Caki2 (cell line): ENCODE measurements around the gene KLHL29. TPM values are rescaled to one million over a fixed set of nuclear protein-coding genes. Genes with fewer than 3 reads are reported as not detected.

Experiments used
- DNase-seq: peaks from one replicate; pipeline ENCODE4 v3.0.0-alpha.2; 2015; ENCODE audit warnings: low read depth
- in situ Hi-C: cut with HindIII; loops from 2 replicates; pipeline ENCODE4 v1.10.0; 2016; ENCODE audit warnings: low sequenced_read_pairs, low pct_unique_long_range_greater_than_20kb, mixed read lengths
- total RNA-seq: library from RNA; depleted of rRNA; stranded (reverse); fragments of >200 nt; shearing (Covaris generic); gene quantifications from 2 replicates; pipeline ENCODE4 v1.2.3, GENCODE V29; 2014; ENCODE audit warnings: low replicate concordance

The KLHL29 gene
- total RNA-seq, 1 experiment from 2014 or later: 1.4 TPM

DNA sequence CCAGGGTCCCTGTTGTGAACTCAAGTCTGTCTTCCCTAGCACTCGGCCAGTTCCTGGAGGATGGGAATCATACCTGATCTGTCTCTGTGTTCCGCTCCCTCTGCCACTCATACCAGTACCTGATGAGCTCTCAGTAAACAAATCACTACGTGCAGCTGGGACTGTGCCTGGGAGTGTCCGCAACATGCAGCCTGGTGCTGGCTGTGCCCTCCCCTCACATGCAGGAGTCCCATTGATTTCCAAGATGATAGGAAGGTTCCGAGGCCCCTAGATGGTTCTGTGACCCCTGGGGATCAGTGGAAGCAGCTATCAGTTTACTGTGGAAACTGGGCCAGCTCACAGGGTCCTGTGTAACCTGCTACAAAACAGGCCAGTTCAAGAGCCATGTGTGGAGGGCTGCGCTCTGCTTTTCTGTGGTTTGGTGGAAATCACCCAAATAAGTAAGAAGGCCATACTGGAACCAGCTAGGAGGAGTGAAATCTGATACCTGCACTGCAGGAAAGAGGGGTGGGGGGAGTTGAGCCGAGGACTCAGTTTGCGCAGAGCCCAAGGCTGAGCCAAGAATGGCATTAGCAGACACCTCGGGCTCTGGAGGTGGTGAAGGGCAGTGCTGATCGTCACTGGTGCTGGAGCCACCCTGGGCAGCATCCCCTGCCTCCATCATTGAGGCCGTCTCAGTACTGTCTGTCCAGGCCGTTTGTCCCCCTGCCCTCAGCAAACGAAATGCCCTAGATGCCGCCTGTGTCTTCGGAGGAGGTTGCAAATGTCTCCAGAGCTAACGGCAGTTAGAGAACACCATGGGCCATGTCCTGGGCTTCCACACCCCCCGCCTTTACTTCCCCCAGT lies 93.3 kb downstream of the KLHL29 start:
- in situ Hi-C loops: no loop called here
- DNase-seq: no peak

DNA sequence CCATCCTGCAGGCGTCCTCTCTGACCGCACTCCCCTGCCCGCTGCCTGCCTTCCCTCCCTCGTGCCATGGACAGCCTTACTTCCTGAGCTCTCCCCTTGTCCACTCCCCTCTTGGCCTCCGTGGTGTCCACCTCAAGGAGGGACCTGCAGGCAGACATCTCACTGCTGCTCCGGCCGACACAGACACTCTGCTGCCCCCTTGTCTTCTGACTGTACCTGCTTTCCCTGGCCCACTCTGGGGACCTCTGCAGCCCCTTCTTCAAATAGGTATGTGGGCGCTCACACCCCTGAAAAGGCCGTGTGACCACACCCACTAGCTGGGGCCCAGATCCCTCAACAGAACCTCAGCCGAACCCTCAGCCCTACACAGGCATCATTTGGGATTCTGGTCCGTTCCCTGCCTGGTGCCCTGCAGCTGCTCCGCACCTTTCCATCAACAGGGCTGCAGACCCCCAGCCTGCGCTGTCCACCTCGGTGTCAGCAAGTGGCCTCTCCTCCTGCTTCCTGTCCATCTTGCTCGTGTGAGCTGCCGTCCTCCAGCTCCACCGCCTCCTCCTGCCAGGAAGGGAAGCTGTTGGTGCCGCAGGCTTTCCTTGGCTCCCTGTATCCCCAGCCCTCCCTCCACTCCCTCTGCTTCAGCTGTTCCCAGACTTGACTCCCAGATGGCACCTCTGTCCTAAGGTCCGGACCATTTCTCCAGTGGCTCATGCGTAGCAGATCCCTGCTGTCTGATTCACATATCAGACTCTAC lies 94.1 kb downstream of the KLHL29 start:
- in situ Hi-C loops: no loop called here
- no peak for DNase-seq

GRCh38 chr2:23480957-23481797 lies 96.2 kb downstream of the KLHL29 start:
- in situ Hi-C loops: no loop called here

DNA sequence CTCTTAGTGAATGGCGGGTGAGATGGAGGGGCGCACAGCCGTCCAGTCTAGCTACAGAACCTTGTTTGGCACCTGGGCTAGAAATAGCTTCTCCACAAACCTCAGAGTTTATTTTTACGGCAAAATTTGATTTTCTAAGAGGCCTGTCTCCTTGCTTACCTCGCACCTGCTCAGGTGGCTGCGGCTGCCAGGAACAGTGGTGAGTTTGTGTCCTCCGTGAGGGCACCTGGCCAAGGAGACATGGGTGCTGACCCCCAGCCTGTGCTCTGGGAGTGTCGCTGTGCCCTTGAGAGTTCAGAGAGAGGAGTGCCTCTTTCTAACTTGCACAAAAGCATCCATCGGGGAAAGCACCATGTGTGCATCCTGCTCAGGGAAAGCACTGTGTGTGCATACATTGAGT lies 97.2 kb downstream of the KLHL29 start:
- DNase-seq: no peak
- in situ Hi-C loops: no loop called here

More at GRCh38 chr2:23480957-23481797, 96.2 kb downstream of the KLHL29 start:
- peak; percentile 67 for DNase-seq

DNA sequence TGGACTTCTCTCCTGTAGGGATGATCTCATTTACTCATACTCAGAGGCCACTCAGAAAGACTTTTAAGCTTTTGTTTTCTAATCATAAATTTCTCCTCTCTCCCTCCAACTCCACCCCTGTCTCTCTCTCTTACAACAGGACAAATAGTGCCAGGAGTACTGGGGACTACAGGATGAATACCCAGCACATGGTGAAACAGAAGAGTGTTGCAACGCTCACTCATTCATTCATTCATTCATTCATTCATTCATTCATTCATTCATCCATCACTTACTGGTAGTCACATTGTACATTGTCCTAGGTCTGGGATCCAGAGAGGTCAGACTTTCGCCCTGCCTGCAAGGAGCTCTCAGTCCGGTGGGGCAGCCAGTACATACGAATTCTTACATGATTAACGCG lies 97.6 kb downstream of the KLHL29 start:
- in situ Hi-C loops: no loop called here
- no peak for DNase-seq

DNA sequence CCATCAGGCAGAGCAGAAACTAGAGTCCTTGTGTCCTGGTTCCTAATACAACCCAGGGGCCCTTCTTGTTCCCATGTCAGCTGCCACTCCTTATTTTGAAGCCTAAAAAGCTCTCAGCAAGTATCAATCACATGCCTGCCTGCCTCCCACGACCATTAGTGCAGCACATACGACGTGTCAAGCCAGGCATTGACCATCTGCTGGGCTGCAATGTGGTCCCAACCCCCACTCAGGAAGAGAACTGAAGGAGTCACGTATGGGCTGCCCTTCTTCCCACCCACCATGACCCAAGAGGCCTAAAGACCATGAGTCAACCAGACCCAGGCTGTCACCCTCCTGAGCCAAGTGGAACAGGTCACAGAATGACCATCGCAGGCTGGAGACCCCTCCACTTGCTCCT lies 98.8 kb downstream of the KLHL29 start:
- in situ Hi-C loops: no loop called here
- no peak for DNase-seq

GRCh38 chr2:23484275-23484674 lies 99.3 kb downstream of the KLHL29 start:
- no peak for DNase-seq
- in situ Hi-C loops: no loop called here

- DNase-seq: no peak
- in situ Hi-C loops: no loop called here
Measured at GRCh38 chr2:23484767-23485166, 99.8 kb downstream of the KLHL29 start.

DNA sequence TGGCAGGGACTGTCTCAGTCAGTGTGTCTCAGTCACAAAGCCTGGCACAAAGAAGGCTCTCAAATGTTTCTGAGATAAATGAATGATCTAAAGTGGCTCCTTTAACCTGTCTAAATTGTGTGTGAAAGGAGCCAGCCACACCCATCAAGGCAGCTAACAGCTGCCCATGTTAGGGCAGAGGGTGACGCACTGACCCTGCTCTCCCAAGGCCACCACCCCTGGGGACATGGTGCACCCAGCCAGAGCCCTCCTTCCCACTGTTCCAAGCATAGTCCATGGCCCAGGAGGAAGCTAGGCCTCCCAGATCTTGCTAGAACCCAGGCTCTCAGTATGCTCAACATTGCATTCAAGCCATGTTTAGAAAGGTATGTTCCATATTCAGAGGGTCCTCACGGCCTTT lies 100.3 kb downstream of the KLHL29 start:
- no peak for DNase-seq
- in situ Hi-C loops: no loop called here

DNA sequence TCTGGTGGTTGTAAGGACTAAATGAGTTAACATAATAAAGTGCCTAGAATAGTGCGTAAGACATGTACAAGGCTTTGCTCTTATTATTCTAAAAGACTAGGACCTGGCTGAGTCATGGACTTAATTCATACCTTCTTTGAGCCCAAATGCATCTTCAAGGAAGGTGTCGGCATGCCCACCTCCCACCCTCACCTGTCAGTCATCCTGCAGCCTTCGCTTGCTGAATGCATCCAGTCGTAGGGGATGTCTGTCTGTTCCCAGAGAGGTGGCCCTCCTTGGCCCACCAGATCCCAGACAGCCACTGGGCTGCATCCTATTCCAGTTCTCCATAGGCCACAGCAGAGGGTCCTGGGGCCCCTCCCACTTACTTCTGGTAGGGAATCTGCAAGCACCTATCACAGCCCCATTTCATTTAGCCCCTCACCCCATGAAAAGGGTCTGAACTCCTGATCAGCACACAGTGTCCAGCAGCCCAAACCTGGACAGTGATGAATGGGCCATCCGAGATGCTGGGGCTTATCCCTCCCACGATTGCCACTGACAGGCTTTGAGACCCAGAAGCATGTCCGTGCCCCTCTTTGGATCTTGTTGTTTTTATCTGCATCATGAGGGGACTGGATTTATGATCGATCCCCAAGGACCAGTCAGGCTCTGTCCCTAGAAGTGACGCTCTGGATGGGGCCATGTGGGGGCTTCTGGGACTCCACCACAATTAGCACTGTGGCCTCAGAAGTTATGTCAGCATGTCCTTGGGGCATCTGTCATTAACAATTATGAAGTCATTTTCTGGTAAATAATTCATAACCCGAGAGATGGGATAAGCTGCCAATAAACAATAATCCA lies 101.1 kb downstream of the KLHL29 start:
- in situ Hi-C loops: no loop called here
- DNase-seq: no peak

DNA sequence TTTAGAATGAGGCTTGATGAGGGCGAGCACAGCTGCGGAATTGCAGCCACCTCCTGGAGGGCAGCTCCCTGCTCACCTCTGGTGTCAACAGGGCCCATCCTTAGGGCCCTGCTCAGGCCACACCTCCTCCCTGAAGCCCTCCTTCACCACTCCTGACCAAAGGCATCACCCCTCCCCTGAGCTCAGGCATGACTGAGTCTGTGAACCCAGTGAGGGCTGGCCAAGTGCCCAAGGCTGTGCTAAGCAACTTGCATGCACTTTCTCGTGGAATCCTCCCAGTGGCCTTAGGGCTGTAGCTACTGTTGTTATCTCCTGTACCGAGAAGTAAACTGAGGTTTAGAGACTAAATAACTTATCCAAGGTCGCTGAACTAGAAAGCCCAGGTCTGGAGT lies 101.7 kb downstream of the KLHL29 start:
- DNase-seq: peak; percentile 26
- in situ Hi-C loops: no loop called here

GRCh38 chr2:23487735-23488492 lies 102.9 kb downstream of the KLHL29 start:
- DNase-seq: no peak
- in situ Hi-C loops: no loop called here

DNA sequence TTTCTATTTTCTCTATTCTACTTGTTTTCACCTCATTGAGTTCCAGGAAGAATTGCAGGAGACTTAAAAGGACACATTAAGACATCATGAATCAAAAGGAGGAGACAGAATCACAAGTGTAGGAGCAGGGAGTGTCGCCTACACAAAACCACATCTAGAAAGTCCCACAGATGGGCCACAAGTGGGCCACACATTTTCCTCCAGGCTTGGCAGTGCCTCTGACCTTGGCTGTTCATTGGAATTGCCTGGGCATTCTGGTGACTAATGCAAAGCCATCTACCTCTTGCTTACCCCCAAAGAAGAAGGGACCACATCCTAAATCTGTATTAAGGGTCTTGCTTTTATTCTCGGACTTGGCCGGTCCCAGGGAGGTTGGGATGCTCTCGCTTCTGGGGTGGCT lies 103.6 kb downstream of the KLHL29 start:
- DNase-seq: no peak
- in situ Hi-C loops: no loop called here

- DNase-seq: no peak
- in situ Hi-C loops: no loop called here
Measured at GRCh38 chr2:23489471-23490322, 104.7 kb downstream of the KLHL29 start.

GRCh38 chr2:23491591-23492336 lies 106.8 kb downstream of the KLHL29 start:
- no peak for DNase-seq
- in situ Hi-C loops: no loop called here

DNA sequence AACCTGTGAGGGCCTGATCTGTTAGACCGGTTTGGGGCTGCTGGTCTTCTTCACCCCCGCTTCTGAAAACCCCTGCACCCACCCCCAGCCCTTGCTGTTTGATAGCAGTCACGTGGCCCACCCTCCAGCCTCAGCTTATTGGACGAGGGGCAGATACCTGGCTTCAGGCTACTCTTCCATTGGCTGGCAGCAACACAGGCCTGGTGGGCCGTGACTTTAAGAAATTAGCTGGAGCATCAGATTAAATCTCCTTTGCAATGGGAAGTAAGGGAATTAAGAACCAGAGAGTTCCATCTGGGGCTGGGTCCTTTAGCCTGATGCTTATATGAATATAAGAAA lies 107.3 kb downstream of the KLHL29 start:
- no peak for DNase-seq
- in situ Hi-C loops: no loop called here
